GM12892 (cell line): ENCODE data around the gene CELF1.

Source experiments
- POLR2A ChIP-seq: IDR thresholded peaks from 2 replicates; pipeline ENCODE4 v1.6.1; 2011; ENCODE audit warnings: low read depth, low read length, control low read depth
- POLR2AphosphoS5 ChIP-seq: IDR thresholded peaks from 2 replicates; pipeline ENCODE4 v1.6.1; 2011; ENCODE audit warnings: low read depth, low read length, control low read depth
- TAF1 ChIP-seq: IDR thresholded peaks from 2 replicates; pipeline ENCODE4 v1.6.1; 2011; ENCODE audit warnings: low read depth, mild to moderate bottlenecking, control low read depth, low read length, borderline replicate concordance

- TF ChIP-seq TAF1 (no peak), POLR2A (no peak), POLR2AphosphoS5 (no peak)
Observed at GRCh38 chr11:47510209-47510608, 42.7 kb downstream of the CELF1 start.
